ENCODE results near the gene TRMT11. TPM values are rescaled to one million over a fixed set of nuclear protein-coding genes. Genes with fewer than 3 reads are reported as not detected.

The TRMT11 gene
- total RNA-seq, 1 experiment from 2014 or later = 36.7 TPM

GRCh38 chr6:125962900-125963497 is 23.3 kb upstream of the TRMT11 start:
- ChIA-PET CTCF (interaction anchor here (1.1 to 1.4 kb wide), 2 partner anchors 23 to 63 kb away, joined by 3 read pairs; partner anchors contain the start of gene TRMT11), POLR2A (no interaction called here)
- peaks cover 11% of the 10 kb centered on the region for H3K4me1 Mint-ChIP-seq (ENCODE audit: low read depth, unreplicated experiment)
- 0 out of 2 replicates have a peak, but pooled peaks cover 1% of the 10 kb centered on the region for H3K36me3 ChIP-seq (ENCODE audit: control insufficient read depth, insufficient read depth, low read length)
- H3K4me3 Mint-ChIP-seq (ENCODE audit: unreplicated experiment) = no peak overlapping the region
- no peaks in the 10 kb centered on the region for H3K27me3 Mint-ChIP-seq (ENCODE audit: insufficient read depth, unreplicated experiment)
- DNase-seq = no peak
- H3K27ac Mint-ChIP-seq (ENCODE audit: unreplicated experiment) = no peak overlapping the region
- no peaks in the 10 kb centered on the region for H3K27me3 ChIP-seq (replicated peaks; ENCODE audit: control insufficient read depth, insufficient read depth, low read length)
- intact Hi-C loops (cut with micrococcal nuclease; ENCODE audit: unreplicated experiment) = no loop called here
- no peaks in the 10 kb centered on the region for H3K9me3 ChIP-seq
- H3K4me3 ChIP-seq (ENCODE audit: low read depth, low read length) = no peak overlapping the region
- BruUV-seq (replicated peaks) = no TSS peak
- no peak for TF ChIP-seq CTCF (IDR thresholded peaks at IDR 0.05; ENCODE audit: insufficient read depth in 1 of 2, low read depth in 1 of 2, low read length in 1 of 2, severe bottlenecking in 1 of 2, unreplicated experiment in 1 of 2)
- H3K4me1 ChIP-seq = peaks cover 19% of the 10 kb centered on the region
- H3K9me3 Mint-ChIP-seq (ENCODE audit: unreplicated experiment) = no peaks in the 10 kb centered on the region
- peaks cover 10% of the 10 kb centered on the region for H3K36me3 Mint-ChIP-seq (ENCODE audit: insufficient read depth, unreplicated experiment)

- 0 out of 2 replicates have a peak, but pooled peaks cover 1% of the 10 kb centered on the region for H3K36me3 ChIP-seq (ENCODE audit: control insufficient read depth, insufficient read depth, low read length)
- ChIA-PET CTCF (interaction anchor here (1.1 kb wide), 1 partner anchor 64 kb away, joined by 3 read pairs; no protein-coding TSS in a partner anchor), POLR2A (interaction anchor here (0.6 kb wide), 1 partner anchor 64 kb away, joined by 3 read pairs; no protein-coding TSS in a partner anchor)
- peaks cover 19% of the 10 kb centered on the region for H3K4me1 ChIP-seq
- Mint-ChIP-seq H3K27me3 (ENCODE audit: insufficient read depth, unreplicated experiment) (no peaks in the 10 kb centered on the region), H3K36me3 (ENCODE audit: insufficient read depth, unreplicated experiment) (peaks cover 10% of the 10 kb centered on the region), H3K4me1 (ENCODE audit: low read depth, unreplicated experiment) (peaks cover 11% of the 10 kb centered on the region), H3K27ac (ENCODE audit: unreplicated experiment) (no peak overlapping the region), H3K9me3 (ENCODE audit: unreplicated experiment) (no peaks in the 10 kb centered on the region), H3K4me3 (ENCODE audit: unreplicated experiment) (no peak overlapping the region)
- H3K27me3 ChIP-seq (replicated peaks; ENCODE audit: control insufficient read depth, insufficient read depth, low read length) = no peaks in the 10 kb centered on the region
- no peak overlapping the region for H3K4me3 ChIP-seq (ENCODE audit: low read depth, low read length)
- intact Hi-C loops (cut with micrococcal nuclease; ENCODE audit: unreplicated experiment) = no loop called here
- no peak for TF ChIP-seq CTCF (IDR thresholded peaks at IDR 0.05; ENCODE audit: insufficient read depth in 1 of 2, low read depth in 1 of 2, low read length in 1 of 2, severe bottlenecking in 1 of 2, unreplicated experiment in 1 of 2)
- no peak for DNase-seq
- no peaks in the 10 kb centered on the region for H3K9me3 ChIP-seq
- no TSS peak for BruUV-seq (replicated peaks)
Observed at GRCh38 chr6:125963817-125964216, 22.5 kb upstream of the TRMT11 start.

- intact Hi-C loops (cut with micrococcal nuclease; ENCODE audit: unreplicated experiment) = no loop called here
- DNase-seq = no peak
- H3K4me3 ChIP-seq (ENCODE audit: low read depth, low read length) = no peak overlapping the region
- H3K36me3 Mint-ChIP-seq (ENCODE audit: insufficient read depth, unreplicated experiment) = peaks cover 10% of the 10 kb centered on the region
- ChIA-PET POLR2A (no interaction called here), CTCF (no interaction called here)
- H3K4me1 ChIP-seq = peaks cover 19% of the 10 kb centered on the region
- BruUV-seq (replicated peaks) = no TSS peak
- H3K27me3 ChIP-seq (replicated peaks; ENCODE audit: control insufficient read depth, insufficient read depth, low read length) = no peaks in the 10 kb centered on the region
- no peak overlapping the region for H3K4me3 Mint-ChIP-seq (ENCODE audit: unreplicated experiment)
- no peaks in the 10 kb centered on the region for H3K9me3 Mint-ChIP-seq (ENCODE audit: unreplicated experiment)
- no peak for TF ChIP-seq CTCF (IDR thresholded peaks at IDR 0.05; ENCODE audit: insufficient read depth in 1 of 2, low read depth in 1 of 2, low read length in 1 of 2, severe bottlenecking in 1 of 2, unreplicated experiment in 1 of 2)
- H3K27me3 Mint-ChIP-seq (ENCODE audit: insufficient read depth, unreplicated experiment) = no peaks in the 10 kb centered on the region
- no peaks in the 10 kb centered on the region for H3K9me3 ChIP-seq
- 0 out of 2 replicates have a peak, but pooled peaks cover 1% of the 10 kb centered on the region for H3K36me3 ChIP-seq (ENCODE audit: control insufficient read depth, insufficient read depth, low read length)
- H3K4me1 Mint-ChIP-seq (ENCODE audit: low read depth, unreplicated experiment) = peaks cover 11% of the 10 kb centered on the region
- H3K27ac Mint-ChIP-seq (ENCODE audit: unreplicated experiment) = no peak overlapping the region
Observed at GRCh38 chr6:125966569-125966968, 19.8 kb upstream of the TRMT11 start.

All from Caco-2 (cell line).